Pancreas (tissue), 10 donors: ENCODE results near the gene RAD51B. TPM values are rescaled to one million over a fixed set of nuclear protein-coding genes. Genes with fewer than 3 reads are reported as not detected.
"Not testable (repeated sequence)": the region's sequence is repeated elsewhere in the genome, so short reads cannot be mapped to it uniquely, and the experiment has no call there.

Experiments
- ATAC-seq, 4 donors: fragments of 200-7000 bp; cut with Tn5 transposase; one replicate each; pipeline versions ENCODE4 v1.8.0 to v1.9.1; 2020; ENCODE audit warnings: mild to moderate bottlenecking in 4 of 4, moderate library complexity in 4 of 4
- DNase-seq, 6 donors: peaks; one replicate each; pipeline ENCODE4 v3.0.0-alpha.2; 2020
- FAIRE-seq: peaks from 2 replicates; lab custom pipeline; 2012; peaks lifted over from hg19 to GRCh38; lab: Jason Lieb, UNC
- H3K27ac ChIP-seq, 4 donors: fragments of 200-600 bp; sonication (generic); 1 replicate in 3 of 4; 2 replicates in 1 of 4; pipeline versions ENCODE4 v1.5.0 to v1.8.0; 2020
- H3K27me3 ChIP-seq, 4 donors: fragments of 200-600 bp; one replicate each; pipeline ENCODE4 v1.8.0; 2021
- H3K36me3 ChIP-seq, 3 donors: fragments of 200-600 bp; sonication (generic) in 1 of 3; one replicate each; pipeline versions ENCODE4 v1.5.0 to v1.8.0; 2020 to 2021
- H3K4me1 ChIP-seq, 3 donors: fragments of 200-600 bp; one replicate each; pipeline ENCODE4 v1.8.0; 2021
- H3K4me3 ChIP-seq, 4 donors: fragments of 200-600 bp; sonication (generic) in 2 of 4; one replicate each; pipeline versions ENCODE4 v1.5.0 to v1.8.0; 2020 to 2021
- H3K9me3 ChIP-seq, 4 donors: fragments of 200-600 bp; one replicate each; pipeline ENCODE4 v1.8.0; 2021
- CTCF ChIP-seq, 4 donors: fragments of 200-600 bp; sonication (generic) in 3 of 4; IDR thresholded peaks; one replicate each; pipeline versions ENCODE4 v1.5.0 to v1.8.0; 2021; ENCODE audit warnings: antibody characterized with exemption in 4 of 4
- WGBS, 2 donors: extraction: QIAGEN DNeasy Blood & Tissue Kit; methylation state at CpG; one replicate each; pipeline ENCODE4 v1.1.7; 2013; 5-methylcytosine and 5-hydroxymethylcytosine counted together
- intact Hi-C, 3 donors: fragments of 100-400 bp; cut with DNase I; formaldehyde crosslinking; loops; one replicate each; pipeline versions ENCODE4 v1.11.1 to v1.14.2; 2022
- polyA plus RNA-seq, 2 donors: library from polyadenylated mRNA; stranded (reverse); fragments of 200-250 nt; gene quantifications; one replicate each; pipeline ENCODE4 v1.2.3, GENCODE V29; 2013
- total RNA-seq, 6 donors: library from RNA; stranded (reverse); fragmentation: NEBNext Ultra II Directional in 4 of 6; extraction: Animal tissue kit (Norgen Biotek cat#: 25700) in 4 of 6; gene quantifications; one replicate each; pipeline versions ENCODE4 v1.2.1 to v1.2.4, GENCODE V29; 2021 to 2023
- donor health status: healthy with polysubstance abuse.
- donor health status: DM: no; HTN: no; CAD: no; lungs with moderate emphysema.
- donor health status: DM: no; HTN: no; CAD: no.
- donor health status: control.
- donor health status: control.
- donor health status: Bipolar disorder and iron deficiency.
- donor health status: DM: yes; HTN: yes; CAD: no.
- donor health status: DM: no; HTN: no; CAD: no.
- donor health status: DM: no; HTN: no; CAD: no.
- donor health status: DM: yes; HTN: yes; CAD: no.

The RAD51B gene
- total and polyA plus RNA-seq, 8 donors, result 1.1 to 17.3 (median 5.8) TPM

GRCh38 chr14:68285421-68286179, 466.0 kb downstream of the RAD51B start:
- TF ChIP-seq CTCF (IDR thresholded peaks at IDR 0.05), result no peak
- no peak for DNase-seq

GRCh38 chr14:68286667-68287066, 467.1 kb downstream of the RAD51B start:
- intact Hi-C loops, result no loop called here

More at GRCh38 chr14:68285421-68286179, 466.0 kb downstream of the RAD51B start:
- no peaks in the 10 kb centered on the region for H3K9me3 ChIP-seq
- WGBS, 2 donors, result 90 to 93% methylated on average over 11 of the region's 11 CpGs
- H3K36me3 ChIP-seq, result no peaks in the 10 kb centered on the region
- H3K4me1 ChIP-seq, result peaks cover 0 to 4% (median 0%) of the 10 kb centered on the region in 3 donors
- H3K27me3 ChIP-seq, result no peaks in the 10 kb centered on the region
- no peak for FAIRE-seq
- H3K27ac ChIP-seq, result no peak overlapping the region
- ATAC-seq, result peak in 1 of 4 donors; percentile 34
- intact Hi-C loops, result no loop called here
- no peak overlapping the region for H3K4me3 ChIP-seq

GRCh38 chr14:68289452-68289851, 469.9 kb downstream of the RAD51B start:
- H3K27me3 ChIP-seq, H3K27ac ChIP-seq, DNase-seq, ATAC-seq, FAIRE-seq, H3K9me3 ChIP-seq, H3K36me3 ChIP-seq, H3K4me3 ChIP-seq, intact Hi-C loops: not testable (repeated sequence)
- 93 to 97% methylated on average over 3 of the region's 3 CpGs for WGBS, 2 donors
- H3K4me1 ChIP-seq, result peaks cover 14 to 24% (median 14%) of the 10 kb centered on the region in 3 donors

More at GRCh38 chr14:68286667-68287066, 467.1 kb downstream of the RAD51B start:
- Histone ChIP-seq H3K27me3 (no peaks in the 10 kb centered on the region), H3K36me3 (no peaks in the 10 kb centered on the region), H3K27ac (no peak overlapping the region), H3K4me3 (no peak overlapping the region), H3K4me1 (peaks cover 0 to 4% (median 0%) of the 10 kb centered on the region in 3 donors), H3K9me3 (no peaks in the 10 kb centered on the region)
- ATAC-seq (no peak), FAIRE-seq (no peak), DNase-seq (no peak)
- TF ChIP-seq CTCF (IDR thresholded peaks at IDR 0.05), result no peak

- intact Hi-C loops, result no loop called here
- no peak for TF ChIP-seq CTCF (IDR thresholded peaks at IDR 0.05)
- WGBS, 2 donors, result 74 to 84% methylated on average over 2 of the region's 2 CpGs
Measured at GRCh38 chr14:68291820-68292219, 472.2 kb downstream of the RAD51B start.

GRCh38 chr14:68292441-68293215, 473.0 kb downstream of the RAD51B start:
- H3K4me3 ChIP-seq, result no peak overlapping the region
- WGBS, 2 donors, result 94 to 95% methylated on average over 7 of the region's 7 CpGs
- H3K4me1 ChIP-seq, result peaks cover 32 to 53% (median 41%) of the 10 kb centered on the region in 3 donors
- no peak for TF ChIP-seq CTCF (IDR thresholded peaks at IDR 0.05)
- H3K36me3 ChIP-seq, result no peaks in the 10 kb centered on the region
- FAIRE-seq (no peak), DNase-seq (no peak), ATAC-seq (no peak)
- H3K27me3 ChIP-seq, result no peaks in the 10 kb centered on the region
- H3K27ac ChIP-seq, result peak overlapping the region in 2 of 4 donors; percentile 34 to 77
- H3K9me3 ChIP-seq, result no peaks in the 10 kb centered on the region
- intact Hi-C loops, result no loop called here

More at GRCh38 chr14:68291820-68292219, 472.2 kb downstream of the RAD51B start:
- no peak for DNase-seq
- ATAC-seq, result no peak
- no peak for FAIRE-seq
- Histone ChIP-seq H3K4me3 (no peak overlapping the region), H3K4me1 (peaks cover 32 to 48% (median 34%) of the 10 kb centered on the region in 3 donors), H3K27me3 (no peaks in the 10 kb centered on the region), H3K9me3 (no peaks in the 10 kb centered on the region), H3K27ac (no peak overlapping the region), H3K36me3 (no peaks in the 10 kb centered on the region)
